Fibroblast of skin of abdomen (primary cell): Measurements from ENCODE around the gene TH.
A peak's percentile ranks its signal among the peaks of the same experiment; 100 is the strongest.

Experiments used
- DNase-seq: peaks from one replicate; pipeline ENCODE4 v3.0.0-alpha.2; 2013

Gene TH

DNA sequence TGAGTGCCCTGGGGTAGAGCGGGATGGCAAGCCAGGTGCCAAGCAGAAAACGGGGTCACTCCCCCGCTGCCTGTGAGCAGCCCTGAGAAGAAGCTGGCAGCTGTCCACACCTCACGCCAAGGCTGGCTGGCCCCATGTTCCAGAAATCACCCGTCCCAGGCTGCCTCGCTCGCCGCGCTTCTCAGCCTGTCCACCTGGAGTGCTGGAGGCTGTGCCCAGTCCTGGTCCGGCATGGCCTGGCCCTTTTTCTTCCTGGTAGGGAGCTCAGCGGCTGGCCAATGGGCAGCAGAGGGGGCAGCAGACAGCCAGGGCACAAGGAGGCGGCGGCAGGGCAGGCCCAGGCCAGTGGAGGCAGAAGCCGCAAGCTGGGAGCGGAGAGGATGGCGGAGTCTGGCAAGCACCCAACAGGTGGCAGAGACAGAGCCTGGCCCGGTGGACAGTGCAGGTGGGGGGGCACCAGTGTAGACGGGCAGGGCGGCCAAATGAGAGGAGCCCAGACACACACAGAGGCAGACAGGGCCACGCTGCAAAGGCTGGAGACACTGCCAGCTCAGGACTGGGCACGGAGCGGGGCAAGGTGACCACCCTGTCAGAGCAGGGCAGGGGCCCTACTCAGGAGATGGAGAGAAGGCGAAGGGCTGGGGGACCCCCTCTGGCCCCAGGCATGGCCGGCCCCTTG is 37.2 kb upstream of the TH start:
- no peak for DNase-seq

DNA sequence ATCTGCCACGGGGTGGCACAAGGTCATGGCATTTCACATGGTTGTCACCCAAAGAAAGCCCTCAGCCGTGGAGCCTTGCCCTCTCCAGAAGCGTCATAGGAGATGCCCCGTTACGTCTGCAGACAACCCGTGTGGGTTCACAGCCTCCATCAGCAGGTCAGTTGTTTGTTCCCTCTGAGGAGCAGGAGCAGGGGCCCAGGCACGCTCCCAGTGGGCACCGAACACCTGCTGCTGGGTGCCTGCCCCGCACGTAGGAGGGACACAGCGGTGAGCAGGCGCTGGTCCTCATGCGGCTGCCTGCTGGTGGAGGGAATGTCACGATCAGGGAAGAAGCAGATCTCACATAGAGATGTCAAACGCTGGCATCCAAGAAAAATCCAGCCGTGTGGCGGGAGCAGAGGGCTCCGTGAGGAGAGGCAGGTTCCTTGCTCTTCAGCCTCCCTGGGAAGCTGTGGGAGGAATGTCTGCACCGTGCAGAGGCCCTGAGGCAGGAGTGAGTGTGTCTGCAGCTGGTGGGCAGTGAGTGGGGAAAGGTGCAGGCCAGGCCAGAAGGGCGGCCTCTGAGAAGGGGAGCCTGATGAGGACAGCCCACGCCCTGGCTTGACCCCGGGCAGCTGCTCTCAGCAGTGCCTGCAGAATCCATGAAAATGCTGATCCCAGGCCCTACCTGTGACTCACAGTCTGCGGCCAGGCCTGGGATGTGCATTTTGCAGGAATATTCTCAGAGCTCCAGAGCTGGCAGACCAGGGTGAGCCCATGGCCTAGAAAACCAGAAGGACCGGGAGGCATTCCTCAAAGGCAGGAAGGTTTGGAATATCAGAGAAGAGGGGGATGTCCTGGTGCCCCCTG is 36.4 kb upstream of the TH start:
- DNase-seq: no peak

DNA sequence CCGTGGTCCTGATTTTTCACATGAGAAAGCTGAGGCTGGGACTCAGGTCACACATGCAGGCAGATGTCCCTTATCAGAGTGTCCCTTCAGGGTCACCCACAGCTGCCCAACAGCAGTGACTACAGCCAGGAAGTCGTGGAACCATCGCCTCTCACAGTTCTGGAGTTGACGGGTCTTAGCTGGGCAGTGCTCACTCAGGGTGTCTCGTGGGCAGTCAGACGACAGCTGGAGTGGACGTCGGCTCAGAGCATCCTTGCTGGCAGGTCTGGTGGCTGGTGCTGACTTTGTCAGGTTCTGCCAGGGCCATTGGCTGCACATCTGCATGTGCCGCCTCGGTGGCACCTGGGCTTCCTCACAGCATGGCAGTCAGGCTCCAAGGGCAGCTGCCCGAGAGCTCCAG is 35.6 kb upstream of the TH start:
- no peak for DNase-seq

DNA sequence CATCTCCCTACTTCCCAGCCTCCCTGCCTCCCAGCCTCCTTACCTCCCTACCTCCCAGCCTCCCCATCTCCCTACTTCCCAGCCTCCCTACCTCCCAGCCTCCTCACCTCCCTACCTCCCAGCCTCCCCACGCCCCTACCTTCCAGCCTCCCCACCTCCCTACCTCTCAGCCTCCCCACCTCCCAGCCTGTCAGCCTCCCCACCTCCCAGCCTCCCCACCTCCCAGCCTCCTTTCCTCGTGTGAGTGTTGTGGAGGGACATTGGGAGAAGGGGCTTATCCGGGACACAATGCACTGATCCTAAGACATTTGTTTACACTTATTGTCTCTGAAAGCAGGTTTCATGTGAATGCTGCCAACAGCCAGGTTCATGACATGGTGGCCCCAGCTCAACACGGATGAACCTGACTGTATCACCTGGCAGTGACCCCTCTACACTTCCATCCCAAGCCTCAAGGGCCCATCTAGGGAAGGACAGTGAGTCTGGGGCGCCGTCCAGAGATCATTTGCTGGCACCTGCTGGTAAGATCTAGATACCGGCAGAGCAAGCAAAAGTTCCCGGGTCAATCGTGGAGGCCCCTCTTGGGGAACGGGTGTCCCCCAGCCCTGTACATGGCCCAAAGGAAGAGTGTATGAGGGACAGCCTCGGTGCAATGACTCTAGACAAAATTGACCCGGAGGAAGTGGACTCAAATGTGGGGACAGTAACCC is 34.5 kb upstream of the TH start:
- DNase-seq: no peak

DNA sequence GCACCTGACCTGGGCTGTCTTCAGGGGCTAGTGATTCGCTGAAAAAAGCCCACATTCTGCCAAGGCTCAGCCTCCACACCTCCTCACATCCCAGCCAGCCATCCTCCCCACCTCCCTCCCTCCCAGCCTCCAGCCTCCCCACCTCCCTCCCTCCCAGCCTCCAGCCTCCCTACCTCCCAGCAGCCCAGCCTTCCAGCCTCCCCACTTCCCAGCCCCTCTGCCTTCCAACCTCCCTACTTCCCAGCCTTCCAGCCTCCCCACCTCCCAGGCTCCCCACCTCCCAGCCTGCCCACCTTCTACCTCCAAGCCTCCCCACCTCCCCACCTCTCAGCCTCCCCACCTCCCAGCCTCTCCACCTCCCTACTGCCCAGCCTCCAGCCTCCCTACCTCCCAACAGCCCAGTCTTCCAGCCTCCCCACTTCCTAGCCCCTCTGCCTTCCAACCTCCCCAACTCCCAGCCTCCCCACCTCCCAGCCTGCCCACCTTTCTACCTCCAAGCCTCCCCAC is 33.7 kb upstream of the TH start:
- DNase-seq: no peak

DNA sequence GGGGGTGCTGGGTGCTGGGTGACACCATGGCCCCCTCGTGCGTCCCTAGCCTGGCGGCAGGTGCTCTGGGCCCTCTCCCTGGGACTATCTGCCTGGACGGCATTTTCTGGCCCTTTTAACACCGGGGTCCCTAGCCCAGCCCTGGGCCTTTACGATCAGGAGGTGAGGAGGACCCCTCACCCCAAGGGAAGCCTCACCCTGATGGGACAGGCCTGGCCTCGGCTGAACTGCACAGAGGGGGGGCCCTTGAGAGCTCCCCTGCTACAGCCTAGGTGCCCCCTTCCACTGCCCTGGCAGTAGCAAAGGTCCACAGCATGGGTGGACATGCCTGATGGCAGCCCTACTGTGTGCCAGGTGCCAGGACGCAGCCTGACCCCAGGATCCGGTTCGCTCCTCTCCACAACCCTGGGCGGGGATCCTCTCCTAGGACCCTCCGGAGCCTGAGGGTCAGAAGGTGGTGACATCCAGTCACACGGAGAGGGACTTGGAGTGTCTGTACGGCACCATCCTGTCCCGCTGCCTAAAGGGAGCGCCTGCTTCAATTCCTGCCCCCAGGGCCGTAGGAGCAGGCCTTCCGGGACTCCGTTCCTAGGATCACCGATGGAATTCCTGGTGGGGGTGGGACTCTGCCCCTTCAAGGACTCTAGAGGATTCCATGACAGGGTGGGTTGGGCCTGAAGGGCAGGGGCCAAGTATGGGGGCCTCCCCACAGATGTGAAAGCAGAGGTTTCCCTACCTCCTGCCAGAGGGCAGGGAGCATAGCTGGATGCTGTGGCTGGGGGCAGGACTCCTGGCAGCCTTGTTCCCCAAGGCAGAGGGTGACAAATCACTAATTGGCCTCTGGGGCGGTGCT is 33.0 kb upstream of the TH start:
- DNase-seq: no peak

DNA sequence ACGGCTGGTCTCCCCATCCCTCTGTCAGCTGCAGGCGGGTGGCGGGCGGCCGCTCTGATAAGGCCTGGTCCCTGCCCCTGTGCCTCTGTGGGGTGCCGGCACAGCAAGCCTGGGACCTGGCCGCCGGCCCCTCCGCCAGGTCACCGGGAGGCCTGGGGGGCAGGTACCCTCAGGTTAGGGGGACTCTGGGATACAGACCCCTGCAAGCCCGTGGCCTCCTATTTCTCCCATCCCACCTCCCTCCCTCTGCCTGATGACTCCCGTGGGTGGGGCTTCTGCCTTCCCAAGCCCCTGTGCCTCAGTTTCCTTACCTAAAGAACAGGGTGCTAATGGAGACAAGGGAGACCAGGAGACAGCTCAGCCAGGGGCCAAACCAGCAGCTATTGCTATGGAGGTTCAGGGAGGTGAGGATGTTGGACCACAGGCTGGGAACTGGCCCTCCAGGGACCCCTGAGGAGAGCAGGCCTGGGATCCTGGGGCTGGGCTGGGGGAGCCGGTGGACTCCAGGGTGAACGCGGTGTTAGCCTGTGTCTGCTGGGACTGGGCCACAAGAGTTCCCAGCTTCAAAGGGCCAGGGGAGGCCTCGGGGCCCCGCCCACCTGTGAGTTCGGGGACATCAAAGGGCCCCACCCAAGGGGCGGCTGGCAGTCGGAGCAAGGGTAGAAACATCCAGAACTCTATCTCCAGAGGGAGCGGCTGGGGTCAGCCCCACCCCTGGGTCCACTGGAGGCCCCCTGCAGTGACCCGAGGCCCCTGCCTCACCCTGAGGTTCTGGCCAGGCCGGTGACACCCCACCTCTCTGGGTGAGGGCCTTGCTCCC is 32.0 kb upstream of the TH start:
- no peak for DNase-seq

DNA sequence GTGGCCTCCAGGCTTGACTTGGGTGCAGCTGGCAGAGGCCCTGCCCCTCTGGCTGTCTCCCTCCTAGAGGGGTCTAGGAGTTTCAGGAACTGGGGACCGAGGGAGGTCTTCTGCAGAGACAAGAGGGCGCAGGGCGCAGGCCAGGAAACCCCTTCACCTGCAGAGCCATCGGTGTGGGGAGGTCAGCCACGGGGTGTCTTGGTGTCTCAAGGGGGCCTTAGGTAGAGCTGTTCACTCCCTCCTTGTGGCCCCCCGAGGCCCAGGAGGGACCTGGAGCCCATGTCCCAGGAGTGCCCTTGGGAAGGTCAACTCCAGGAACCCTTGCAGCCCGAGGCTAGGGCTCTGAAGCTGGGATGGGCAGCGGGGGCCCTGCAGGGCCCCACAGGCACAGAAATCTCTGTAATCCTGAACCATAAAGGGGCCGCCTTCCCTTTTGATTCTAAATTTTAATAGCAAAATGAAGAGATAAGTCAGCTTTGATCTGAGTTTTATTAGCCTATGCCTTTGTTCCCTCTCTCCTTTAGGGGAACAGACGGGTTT is 31.4 kb upstream of the TH start:
- no peak for DNase-seq

DNA sequence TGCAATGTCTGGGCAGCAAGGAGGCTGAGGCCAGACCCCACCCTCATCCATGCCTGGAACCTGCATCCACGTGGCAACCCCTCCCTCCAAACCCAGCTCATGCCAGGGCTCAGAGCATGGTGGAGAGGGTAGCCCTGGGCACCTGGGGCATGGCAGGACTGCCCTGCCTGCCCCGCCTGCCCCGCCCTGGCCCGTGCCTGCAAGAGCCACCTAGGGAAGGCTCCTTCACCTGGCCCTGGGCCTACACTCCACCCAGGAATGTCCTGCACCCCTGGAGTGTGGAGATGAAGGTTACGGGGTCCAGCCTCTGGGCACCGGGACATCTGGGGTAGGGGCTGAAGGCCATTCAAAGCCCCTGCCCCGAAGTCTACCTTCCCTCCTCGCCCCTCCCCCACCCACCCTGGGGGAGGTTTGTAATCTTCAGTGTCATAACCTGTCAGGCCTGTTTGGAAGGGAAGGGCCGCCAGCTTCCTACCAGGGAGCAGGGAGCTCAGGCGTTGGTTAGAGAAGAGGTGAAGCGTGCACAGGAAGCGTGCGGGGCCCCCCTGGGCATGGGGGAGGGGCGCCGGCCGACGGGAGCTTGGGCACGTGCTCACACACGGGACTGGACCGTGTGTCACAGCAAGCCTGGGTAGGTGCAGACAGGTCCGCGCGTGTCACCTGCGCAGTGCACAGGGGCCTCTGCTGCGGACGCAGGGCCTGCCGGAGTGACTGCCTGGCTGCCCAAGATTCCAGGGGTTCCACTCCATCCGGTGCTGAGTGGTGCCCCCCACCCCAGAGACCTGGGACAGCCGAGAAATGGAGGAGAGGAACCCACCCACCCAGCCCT is 30.7 kb upstream of the TH start:
- DNase-seq: no peak

DNA sequence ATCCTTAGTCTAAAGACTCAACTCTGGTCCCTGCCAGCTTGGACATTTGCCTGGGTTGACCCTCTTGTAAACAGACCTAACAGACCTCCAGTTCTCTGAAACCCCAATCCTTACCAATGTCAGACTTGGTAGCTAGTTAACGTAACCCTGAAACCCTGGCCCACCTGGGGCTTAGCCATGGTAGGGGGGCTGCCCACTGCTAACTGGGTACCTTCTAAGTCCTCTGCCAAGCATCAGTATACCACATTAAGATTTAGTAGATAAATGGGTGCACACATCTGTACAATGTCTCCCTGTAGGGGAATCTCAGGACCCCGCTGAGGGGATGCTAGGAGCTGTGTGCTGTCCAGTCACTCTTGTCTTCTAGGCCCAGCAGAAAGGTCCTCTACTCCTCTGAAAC is 29.9 kb upstream of the TH start:
- DNase-seq: no peak

DNA sequence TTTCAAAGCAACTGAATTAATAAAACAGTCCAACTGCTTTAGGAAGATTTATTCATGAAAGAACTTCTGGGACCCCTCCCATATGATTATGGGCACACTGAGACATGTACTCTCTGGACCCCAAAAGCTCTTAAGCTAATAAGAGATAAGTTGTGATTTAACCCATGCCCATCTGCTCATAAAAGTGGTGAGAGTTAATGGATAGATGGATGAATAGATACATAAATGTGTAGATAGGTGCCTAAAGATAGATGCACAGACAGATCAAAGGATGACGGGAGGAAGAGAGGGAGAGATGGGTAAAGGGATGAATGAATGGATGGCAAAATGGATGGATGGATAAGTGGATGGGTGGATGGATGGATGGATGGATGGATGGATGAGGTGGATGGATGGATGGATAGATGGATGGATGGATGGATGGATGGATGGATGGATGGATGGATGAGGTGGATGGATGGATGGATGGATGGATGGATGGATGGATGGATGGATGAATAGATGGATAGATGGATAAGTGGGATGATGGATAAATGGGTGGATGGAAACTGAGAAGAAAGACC is 29.4 kb upstream of the TH start:
- no peak for DNase-seq

DNA sequence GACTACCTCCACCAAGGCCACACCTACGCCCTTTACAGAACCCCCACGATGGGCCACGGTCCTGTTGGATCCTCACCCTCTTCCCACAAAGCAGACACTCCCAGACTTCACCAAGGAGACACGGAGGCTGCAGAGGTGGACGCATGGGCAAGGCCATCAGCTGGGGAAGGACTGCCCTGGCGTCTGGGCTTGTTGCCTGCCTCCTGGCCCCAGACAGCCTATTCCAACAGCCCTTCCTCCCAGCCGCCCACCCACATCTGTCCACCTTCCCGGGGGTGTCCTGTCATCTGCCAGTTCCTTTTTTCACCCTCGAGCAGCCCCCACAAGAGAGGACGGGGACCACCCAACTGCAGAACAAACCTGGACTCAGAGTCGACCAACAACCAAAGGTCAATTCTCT is 28.9 kb upstream of the TH start:
- no peak for DNase-seq

DNA sequence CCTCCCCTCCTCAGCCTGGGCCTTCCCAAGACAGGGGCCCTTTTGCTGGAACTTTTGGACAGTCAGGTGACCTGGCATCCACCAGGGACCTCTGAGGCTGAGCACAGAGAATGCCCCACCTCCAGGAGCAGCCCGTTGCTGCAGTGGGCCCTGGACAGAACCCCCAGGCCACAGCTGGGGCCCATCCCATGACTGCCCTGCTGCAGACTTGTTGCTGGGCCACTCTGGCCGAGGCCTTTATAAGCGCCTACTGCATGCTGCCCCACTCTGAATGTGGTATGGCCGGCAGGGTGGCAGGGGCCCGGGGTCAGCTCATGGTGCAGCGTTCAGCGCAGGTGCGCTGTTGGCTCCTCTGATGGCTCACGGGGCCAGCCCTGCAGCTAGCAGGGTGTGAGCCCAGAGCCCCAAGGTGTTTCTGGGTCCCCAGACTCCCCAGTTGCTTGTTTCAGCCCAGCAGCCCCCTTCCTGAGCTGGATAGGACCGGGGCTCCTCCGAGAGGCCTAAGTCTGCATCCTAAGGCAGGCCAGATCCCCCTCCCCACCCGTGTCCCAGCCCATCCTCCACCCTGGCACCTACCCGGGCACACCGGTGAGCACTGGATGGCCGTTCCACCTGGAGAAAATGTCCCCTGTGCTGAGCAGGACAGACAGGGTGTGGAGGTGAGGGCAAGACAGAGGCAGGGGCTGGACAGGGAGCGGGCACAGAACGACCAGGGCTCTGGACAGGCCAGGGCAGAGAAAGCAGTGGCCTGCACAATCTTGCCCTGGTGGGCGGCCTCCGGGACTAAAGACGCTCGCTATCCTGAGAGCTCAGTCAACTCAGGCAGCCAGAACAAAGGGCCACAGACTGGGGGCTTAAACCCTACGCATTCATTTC is 28.1 kb upstream of the TH start:
- DNase-seq: no peak

DNA sequence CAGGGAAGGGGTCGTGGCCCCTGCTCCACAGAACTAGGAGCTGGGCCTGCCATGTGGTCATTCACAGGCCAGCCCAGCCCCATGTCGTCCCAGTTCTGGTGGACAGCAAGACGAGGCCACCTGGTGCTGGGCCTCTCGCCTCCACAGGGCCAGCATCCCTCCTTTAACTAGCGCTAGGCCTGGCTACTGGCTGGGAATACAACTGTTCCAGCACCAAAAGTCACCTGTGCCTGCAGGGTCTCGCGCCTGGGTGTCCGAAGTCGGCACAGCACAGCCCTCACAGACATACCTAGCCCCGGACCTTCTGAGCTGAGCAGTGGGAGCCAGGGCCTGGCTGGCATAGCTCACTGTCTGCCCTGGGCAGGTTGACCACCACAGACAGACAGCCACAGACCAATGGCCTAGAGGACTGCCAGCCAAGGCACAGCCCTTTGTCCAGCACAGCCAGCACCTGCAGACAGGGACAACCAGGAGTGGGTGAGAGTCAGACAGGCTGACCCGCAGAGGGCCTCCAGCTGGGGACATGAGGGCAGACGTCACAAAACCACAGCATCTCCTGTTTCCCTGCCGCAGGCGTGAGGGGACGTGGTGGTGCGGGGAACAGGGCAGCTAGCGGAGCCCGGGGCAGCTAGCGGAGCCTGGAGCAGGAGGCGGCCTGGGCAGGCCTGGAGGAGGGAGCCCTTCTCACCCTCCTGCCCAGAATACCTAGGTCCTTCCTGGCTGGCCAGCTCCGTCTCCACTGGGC is 27.2 kb upstream of the TH start:
- no peak for DNase-seq

DNA sequence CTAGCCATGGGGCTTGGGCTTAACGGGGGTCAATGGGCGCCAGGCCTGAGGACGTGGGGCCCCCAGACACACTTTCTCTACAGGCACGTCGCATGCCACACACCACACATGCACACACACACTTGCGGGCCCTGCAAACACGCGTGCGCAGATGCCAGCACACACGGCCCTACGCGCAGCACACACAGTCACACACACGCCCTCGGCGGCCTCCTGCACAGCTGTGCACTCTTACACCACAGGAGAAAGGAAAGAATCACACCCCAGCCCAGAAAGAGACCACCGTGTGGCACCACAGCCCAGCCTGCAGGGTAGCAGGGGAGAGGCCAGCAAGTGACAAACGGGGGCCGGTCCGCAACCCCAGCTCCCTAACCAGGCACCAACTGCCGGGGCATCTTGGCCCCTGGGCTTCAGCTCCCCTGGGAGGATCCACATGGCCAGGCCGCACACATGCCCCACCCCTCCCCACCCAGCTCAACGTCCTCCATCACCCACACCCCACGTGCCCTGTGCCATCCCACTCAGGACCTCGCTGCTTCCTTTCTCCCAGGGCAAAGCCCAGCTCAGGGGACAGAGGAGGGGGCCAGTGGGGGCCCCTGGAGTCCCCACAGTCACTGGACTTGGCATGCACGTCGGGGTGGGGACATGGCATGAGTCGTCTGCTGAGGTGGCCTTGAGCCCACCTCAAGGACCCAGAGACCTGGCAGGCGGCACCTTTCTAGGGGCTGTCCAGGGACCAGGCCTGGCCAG is 26.3 kb upstream of the TH start:
- DNase-seq: no peak

DNA sequence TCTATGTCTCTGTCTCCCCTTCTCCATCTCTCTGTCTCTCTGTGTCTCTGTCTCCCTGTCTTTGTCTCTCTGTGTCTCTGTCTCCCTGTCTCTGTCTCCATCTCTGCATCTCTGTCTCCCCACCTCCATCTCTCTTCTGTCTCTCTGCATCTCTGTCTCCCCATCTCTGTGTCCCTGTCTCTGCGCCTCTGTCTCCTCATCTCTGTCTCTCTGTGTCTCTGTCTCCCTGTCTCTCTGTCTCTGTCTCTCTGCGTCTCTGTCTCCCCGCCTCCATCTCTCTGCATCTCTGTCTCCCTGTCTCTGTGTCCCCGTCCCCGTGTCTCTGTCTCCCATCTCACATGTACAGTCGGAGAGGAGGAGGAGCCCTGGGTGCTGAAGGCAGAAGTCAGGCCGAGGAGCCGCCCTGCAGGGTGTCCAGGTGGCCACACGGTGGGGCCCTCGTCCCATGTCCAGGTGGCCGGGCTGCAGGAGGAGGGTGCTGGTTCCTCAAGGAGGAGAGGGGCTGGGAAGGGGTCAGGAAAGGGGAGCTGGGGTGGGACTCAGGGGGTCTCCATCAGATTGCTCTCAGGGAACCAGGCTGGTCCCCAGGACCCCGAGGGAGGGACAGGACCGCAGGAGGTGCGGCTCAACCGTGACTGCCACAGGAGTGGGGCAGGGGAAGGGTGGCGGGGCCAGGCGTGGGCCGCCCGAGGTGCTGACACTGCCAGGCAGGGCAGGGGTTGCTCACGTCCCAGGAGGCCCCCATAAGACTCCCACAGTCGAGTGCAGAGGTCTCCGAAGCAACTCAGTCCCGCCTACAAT is 25.6 kb upstream of the TH start:
- DNase-seq: peak; percentile 44

DNA sequence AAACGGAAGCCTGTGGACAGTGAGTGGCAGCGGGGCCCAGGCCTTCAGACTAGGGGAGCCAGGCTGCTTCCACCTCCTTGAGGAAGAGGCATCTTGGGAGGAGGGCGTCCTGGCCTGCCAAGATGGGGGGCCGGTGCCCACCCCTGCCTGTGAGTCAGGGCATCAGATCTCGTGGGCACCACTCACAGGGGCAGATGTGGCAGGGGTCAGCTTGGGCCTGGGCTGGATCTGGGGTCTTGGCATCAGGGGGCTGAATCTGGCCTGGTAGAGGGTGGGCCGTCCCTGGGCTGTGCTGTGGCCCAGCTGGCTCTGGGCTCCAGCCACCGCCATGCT is 24.1 kb upstream of the TH start:
- DNase-seq: no peak
